H1 (cell line): ENCODE data around the gene ITGB2. TPM values are rescaled to one million over a fixed set of nuclear protein-coding genes. Genes with fewer than 3 reads are reported as not detected.

Experiments
- CTCF ChIA-PET: fragments of 300-600 bp; sonication (Branson Sonifier 250); formaldehyde crosslinking; loops from one replicate; lab custom pipeline; 2021; ENCODE audit not compliant: partially characterized antibody; lab: Charles Lee
- POLR2A ChIA-PET: fragments of 300-600 bp; sonication (Branson Sonifier 250); formaldehyde crosslinking; loops from one replicate; lab custom pipeline; 2021; ENCODE audit warnings: inconsistent platforms; ENCODE audit not compliant: partially characterized antibody; lab: Charles Lee
- DNase-seq, 2 experiments: peaks; one replicate each; pipeline versions ENCODE4 v3.0.0 to v3.0.0-alpha.2; 2010 to 2022; ENCODE audit warnings: low spot score in 2 of 2, low read depth in 1 of 2, mixed read lengths in 1 of 2
- FAIRE-seq: peaks from 2 replicates; lab custom pipeline; 2011; peaks lifted over from hg19 to GRCh38; lab: Jason Lieb, UNC
- H2AFZ ChIP-seq: 2 replicates; pipeline ENCODE4 v1.8.1; 2012; ENCODE audit warnings: low read length, inconsistent platforms
- H2AK5ac ChIP-seq: 2 replicates; pipeline ENCODE4 v1.6.1; 2013; ENCODE audit warnings: low read depth, low read length
- H2BK120ac ChIP-seq: replicated peaks from 2 replicates; pipeline ENCODE3; 2013; ENCODE audit warnings: low read depth, low read length, inconsistent platforms
- H2BK12ac ChIP-seq: 2 replicates; pipeline ENCODE4 v1.6.1; 2013; ENCODE audit warnings: low read depth, low read length
- H2BK15ac ChIP-seq: 2 replicates; pipeline ENCODE4 v1.6.1; 2013; ENCODE audit warnings: low read length
- H2BK20ac ChIP-seq: 2 replicates; pipeline ENCODE4 v1.6.1; 2013; ENCODE audit warnings: low read length
- H2BK5ac ChIP-seq: 2 replicates; pipeline ENCODE4 v1.6.1; 2013; ENCODE audit warnings: low read depth, low read length
- H3K14ac ChIP-seq: 2 replicates; pipeline ENCODE4 v1.6.1; 2013; ENCODE audit warnings: inconsistent platforms; ENCODE audit not compliant: insufficient read length
- H3K18ac ChIP-seq: 2 replicates; pipeline ENCODE4 v1.6.1; 2013; ENCODE audit warnings: low read length; ENCODE audit errors: extremely low read depth
- H3K23ac ChIP-seq: 2 replicates; pipeline ENCODE4 v1.6.1; 2013; ENCODE audit warnings: inconsistent platforms; ENCODE audit not compliant: insufficient read length
- H3K23me2 ChIP-seq: 2 replicates; pipeline ENCODE4 v1.6.1; 2013; ENCODE audit warnings: low read depth, low read length
- H3K27ac ChIP-seq: 2 replicates; pipeline ENCODE4 v1.6.1; 2011; ENCODE audit warnings: low read depth, low read length, inconsistent platforms
- H3K27me3 ChIP-seq, 4 experiments: replicated peaks in 1 of 4; 1 replicate in 1 of 4; 2 replicates in 3 of 4; pipeline versions ENCODE4 v1.6.1 to v1.8.1; 2011 to 2013; ENCODE audit warnings: low read length in 3 of 4, mild to moderate bottlenecking in 3 of 4, inconsistent platforms in 2 of 4, mixed read lengths in 2 of 4, moderate library complexity in 1 of 4; ENCODE audit not compliant: control insufficient read depth in 3 of 4, insufficient read depth in 3 of 4; ENCODE audit errors: extremely low read depth in 1 of 4
- H3K36me3 ChIP-seq, 4 experiments: 2 replicates each; pipeline versions ENCODE4 v1.6.1 to v1.8.1; 2011 to 2013; ENCODE audit warnings: mild to moderate bottlenecking in 4 of 4, low read length in 3 of 4, moderate library complexity in 2 of 4, control low read depth in 1 of 4, inconsistent platforms in 1 of 4; ENCODE audit not compliant: insufficient read depth in 4 of 4, control insufficient read depth in 2 of 4
- H3K4ac ChIP-seq: replicated peaks from 2 replicates; pipeline ENCODE3; 2013; ENCODE audit warnings: low read length, low read depth, mixed read lengths, inconsistent platforms; ENCODE audit not compliant: insufficient read length
- H3K4me1 ChIP-seq, 4 experiments: replicated peaks in 1 of 4; 1 replicate in 1 of 4; 2 replicates in 3 of 4; pipeline versions ENCODE4 v1.6.1 to v1.8.1; 2011 to 2013; ENCODE audit warnings: low read length in 3 of 4, inconsistent platforms in 2 of 4, mixed read lengths in 1 of 4; ENCODE audit not compliant: insufficient read depth in 4 of 4, control insufficient read depth in 3 of 4
- H3K4me2 ChIP-seq, 2 experiments: 2 replicates each; pipeline versions ENCODE4 v1.6.1 to v1.8.1; 2011 to 2013; ENCODE audit warnings: low read depth in 2 of 2, low read length in 2 of 2, control low read depth in 1 of 2, inconsistent platforms in 1 of 2, mild to moderate bottlenecking in 1 of 2; ENCODE audit not compliant: insufficient read depth in 1 of 2
- H3K4me3 ChIP-seq, 4 experiments: fragments of 200-600, 300-600 bp in 1 of 4; sonication (generic), shearing (Covaris generic), sonication (Bioruptor Twin) in 1 of 4; 2 replicates each; pipeline versions ENCODE4 v1.5.1 to v1.8.1; 2011 to 2016; ENCODE audit warnings: low read length in 4 of 4, low read depth in 3 of 4, control low read depth in 2 of 4, inconsistent platforms in 2 of 4, mild to moderate bottlenecking in 2 of 4, mixed read lengths in 1 of 4, moderate library complexity in 1 of 4; ENCODE audit not compliant: insufficient read depth in 2 of 4; ENCODE audit errors: extremely low read depth in 1 of 4
- H3K56ac ChIP-seq: replicated peaks from 2 replicates; pipeline ENCODE3; 2013; ENCODE audit warnings: low read depth, mild to moderate bottlenecking, mixed read lengths, low read length, inconsistent platforms; ENCODE audit not compliant: insufficient read length
- H3K79me1 ChIP-seq: 2 replicates; pipeline ENCODE4 v1.6.1; 2013; ENCODE audit warnings: low read depth, low read length, control low read depth
- H3K79me2 ChIP-seq, 2 experiments: 2 replicates each; pipeline versions ENCODE4 v1.6.1 to v1.8.1; 2012 to 2013; ENCODE audit warnings: low read length in 2 of 2, mild to moderate bottlenecking in 2 of 2, inconsistent platforms in 1 of 2; ENCODE audit not compliant: insufficient read depth in 2 of 2, control insufficient read depth in 1 of 2
- H3K9ac ChIP-seq, 4 experiments: replicated peaks in 1 of 4; 1 replicate in 1 of 4; 2 replicates in 3 of 4; pipeline versions ENCODE4 v1.6.1 to v1.8.1; 2011 to 2013; ENCODE audit warnings: low read depth in 3 of 4, low read length in 3 of 4, control low read depth in 2 of 4, mild to moderate bottlenecking in 2 of 4, moderate library complexity in 2 of 4, inconsistent platforms in 1 of 4; ENCODE audit errors: extremely low read depth in 1 of 4
- H3K9me3 ChIP-seq, 2 experiments: 2 replicates each; pipeline versions ENCODE4 v1.6.1 to v1.8.1; 2012 to 2013; ENCODE audit warnings: mild to moderate bottlenecking in 2 of 2, moderate library complexity in 2 of 2, control low read depth in 1 of 2, inconsistent platforms in 1 of 2, low read depth in 1 of 2, low read length in 1 of 2, mixed read lengths in 1 of 2; ENCODE audit not compliant: insufficient read depth in 2 of 2
- H4K20me1 ChIP-seq, 2 experiments: replicated peaks in 1 of 2; 2 replicates each; pipeline versions ENCODE3 to v1.8.1; 2011 to 2013; ENCODE audit warnings: inconsistent platforms in 2 of 2, low read length in 2 of 2, mild to moderate bottlenecking in 1 of 2; ENCODE audit not compliant: insufficient read depth in 2 of 2, control insufficient read depth in 1 of 2
- H4K5ac ChIP-seq: 2 replicates; pipeline ENCODE4 v1.6.1; 2013; ENCODE audit warnings: low read length, low read depth, mixed read lengths, inconsistent platforms; ENCODE audit not compliant: insufficient read length
- H4K8ac ChIP-seq: 2 replicates; pipeline ENCODE4 v1.8.0; 2013; ENCODE audit warnings: mild to moderate bottlenecking, moderate library complexity, low read length, inconsistent platforms; ENCODE audit not compliant: insufficient read depth; ENCODE audit errors: extremely low read depth
- H4K91ac ChIP-seq: replicated peaks from 2 replicates; pipeline ENCODE3; 2013; ENCODE audit warnings: low read length, mixed read lengths, inconsistent platforms; ENCODE audit not compliant: insufficient read length
- CHD2 ChIP-seq: IDR thresholded peaks from 2 replicates; pipeline ENCODE4 v1.6.1; 2012; ENCODE audit warnings: low read length, improper control_type of control experiment
- HDAC2 ChIP-seq, 2 experiments: fragments of 300-600 bp in 1 of 2; sonication (generic) in 1 of 2; IDR thresholded peaks; 2 replicates each; pipeline ENCODE4 v1.6.1; 2011 to 2012; ENCODE audit warnings: low read depth in 2 of 2, low read length in 2 of 2, mild to moderate bottlenecking in 2 of 2, moderate library complexity in 2 of 2, borderline replicate concordance in 1 of 2, inconsistent platforms in 1 of 2
- KDM4A ChIP-seq: IDR thresholded peaks from one replicate; pipeline ENCODE4 v1.7.1; 2012; ENCODE audit warnings: low read depth, mild to moderate bottlenecking, moderate library complexity, low read length, inconsistent platforms; ENCODE audit not compliant: severe bottlenecking
- RAD21 ChIP-seq, 2 experiments: IDR thresholded peaks in 1 of 2; conservative IDR thresholded peaks in 1 of 2; 2 replicates each; pipeline ENCODE4 v1.6.1; 2011; ENCODE audit warnings: low read depth in 2 of 2, low read length in 2 of 2, improper control_type of control experiment in 1 of 2, inconsistent platforms in 1 of 2, mild to moderate bottlenecking in 1 of 2, moderate library complexity in 1 of 2
- RFX5 ChIP-seq: IDR thresholded peaks from 2 replicates; pipeline ENCODE4 v1.6.1; 2011; ENCODE audit warnings: low read depth, low read length, improper control_type of control experiment, borderline replicate concordance
- TBP ChIP-seq: IDR thresholded peaks from 2 replicates; pipeline ENCODE4 v1.6.1; 2011; ENCODE audit warnings: low read depth, low read length, improper control_type of control experiment
- YY1 ChIP-seq: IDR thresholded peaks from 2 replicates; pipeline ENCODE4 v1.6.1; 2011; ENCODE audit warnings: low read depth, mild to moderate bottlenecking, low read length
- WGBS, 2 experiments: shearing (Covaris generic) in 1 of 2; methylation state at CpG; one replicate each; pipeline versions ENCODE4 v1.1.6 to v1.1.7; 2013 to 2015; ENCODE audit warnings: low lambda C conversion rate in 2 of 2, mixed read lengths in 2 of 2, inconsistent platforms in 1 of 2, low coverage in 1 of 2, missing lambda C conversion rate in 1 of 2; ENCODE audit not compliant: insufficient replicate concordance in 2 of 2, insufficient coverage in 1 of 2, insufficient read length in 1 of 2; ENCODE audit errors: extremely low coverage in 1 of 2, missing lambda C conversion rate in 1 of 2; 5-methylcytosine and 5-hydroxymethylcytosine counted together
- polyA plus RNA-seq, 7 experiments: library from polyadenylated mRNA; depleted of rRNA in 3 of 7; stranded (reverse) in 5 of 7; unstranded in 2 of 7; fragments of >200 nt in 5 of 7; fragments of 200-250 nt in 2 of 7; gene quantifications; 1 replicate in 5 of 7; 2 replicates in 1 of 7; 4 replicates in 1 of 7; pipeline versions ENCODE4 v1.2.1 to v1.2.3, GENCODE V29; 2011 to 2013; ENCODE audit warnings: missing spikeins in 2 of 7, mixed read lengths in 2 of 7
- total RNA-seq: library from RNA; stranded (reverse); fragmentation: NEBNext Ultra II Directional; extraction: Animal tissue kit (Norgen Biotek cat#: 25700); gene quantifications from 2 replicates; pipeline ENCODE4 v1.2.1, GENCODE V29; 2021
- TF ChIP-seq, protein P1 (sequence below): IDR thresholded peaks from 2 replicates; pipeline ENCODE4 v1.6.1; 2012; ENCODE audit warnings: inconsistent platforms
- TF ChIP-seq, protein P2 (sequence below): IDR thresholded peaks from 2 replicates; pipeline ENCODE4 v1.6.1; 2012; ENCODE audit warnings: inconsistent platforms

Gene ITGB2
- total and polyA plus RNA-seq, 2 of the 8 experiments (the other 6 are each of a cell fraction or from before 2014, with no cell fraction given), result 0.24 to 0.63 TPM

- Histone ChIP-seq H3K4me3 (peak overlapping the region; percentile 10 to 53 (median 24); a peak in 5 of 8 replicates), H3K14ac (no peak overlapping the region), H2BK15ac (no peak overlapping the region), H3K9ac (no peak overlapping the region), H3K79me2 (no peaks in the 10 kb centered on the region), H3K36me3 (peaks cover 8 to 17% (median 13%) of the 10 kb centered on the region in 4 experiments; a peak in 5 of 8 replicates), H2BK12ac (no peak overlapping the region; the same call in 1 of the 2 replicates), H2BK5ac (no peak overlapping the region), H3K4ac (no peak overlapping the region), H4K8ac (peak overlapping the region; percentile 11; the same call in 1 of the 2 replicates), H2BK20ac (peak overlapping the region; percentile 43; the same call in 1 of the 2 replicates), H2AK5ac (no peak overlapping the region), H3K4me1 (peaks cover 0 to 16% (median 4%) of the 10 kb centered on the region in 4 experiments; a peak in 5 of 7 replicates), H3K23ac (no peak overlapping the region), H2AFZ (no peak overlapping the region), H2BK120ac (no peak overlapping the region), H3K23me2 (peaks cover 3% of the 10 kb centered on the region; the same call in 1 of the 2 replicates), H4K20me1 (peaks cover 0 to 4% of the 10 kb centered on the region in 2 experiments), H4K5ac (no peak overlapping the region), H3K56ac (no peak overlapping the region), H3K27me3 (no peaks in the 10 kb centered on the region), H3K27ac (no peak overlapping the region), H4K91ac (no peak overlapping the region), H3K18ac (no peak overlapping the region), H3K9me3 (no peaks in the 10 kb centered on the region; a peak in 1 of 4 replicates), H3K4me2 (peak overlapping the region; percentile 40 to 57), H3K79me1 (no peaks in the 10 kb centered on the region)
- DNase-seq (peak; percentile 61 to 90), FAIRE-seq (no peak)
- POLR2A ChIA-PET, result interaction anchor here (0.6 to 2.3 kb wide), 4 partner anchors 15 to 847 kb away, joined by 3 to 5 read pairs (median 4); no protein-coding TSS in a partner anchor
- CTCF ChIA-PET, result interaction anchor here (0.6 to 1.3 kb wide), 8 partner anchors 13 to 814 kb away, joined by 3 to 6 read pairs (median 3); partner anchors contain the start of gene PTTG1IP
- WGBS, 2 experiments, result 26% methylated on average over 28 of the region's 34 CpGs; no CpG with 5 or more reads in 1 of the 2 experiments
- peak; percentile 90 for TF ChIP-seq TBP
- TF ChIP-seq, protein P1, sequence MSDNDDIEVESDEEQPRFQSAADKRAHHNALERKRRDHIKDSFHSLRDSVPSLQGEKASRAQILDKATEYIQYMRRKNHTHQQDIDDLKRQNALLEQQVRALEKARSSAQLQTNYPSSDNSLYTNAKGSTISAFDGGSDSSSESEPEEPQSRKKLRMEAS, result peak; percentile 79
- 0 out of 2 replicates have a peak, but pooled peaks have one; percentile 40 for TF ChIP-seq YY1
- TF ChIP-seq KDM4A, result peak; percentile 54
- no peak for TF ChIP-seq CHD2
- TF ChIP-seq RFX5, result no peak
- TF ChIP-seq, protein P2, sequence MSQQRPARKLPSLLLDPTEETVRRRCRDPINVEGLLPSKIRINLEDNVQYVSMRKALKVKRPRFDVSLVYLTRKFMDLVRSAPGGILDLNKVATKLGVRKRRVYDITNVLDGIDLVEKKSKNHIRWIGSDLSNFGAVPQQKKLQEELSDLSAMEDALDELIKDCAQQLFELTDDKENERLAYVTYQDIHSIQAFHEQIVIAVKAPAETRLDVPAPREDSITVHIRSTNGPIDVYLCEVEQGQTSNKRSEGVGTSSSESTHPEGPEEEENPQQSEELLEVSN, result peak; percentile 57; the same call in 1 of the 2 replicates
- 0 out of 4 replicates have a peak, but pooled peaks of 1 of the 2 experiments have one; percentile 71 for TF ChIP-seq HDAC2 (IDR thresholded peaks at IDR 0.05; ENCODE audit: borderline replicate concordance in 1 of 2, low read depth in 2 of 2, low read length in 2 of 2)
- TF ChIP-seq RAD21 (IDR thresholded peaks at IDR 0.05 in 1 of 2, conservative IDR thresholded peaks at IDR 0.05 in 1 of 2; ENCODE audit: low read depth in 2 of 2, low read length in 2 of 2), result peak; percentile 7 to 50; a peak in 3 of 4 replicates
These were observed 75.1 kb downstream of the ITGB2 start for GRCh38 chr21:44845418-44846223.
